ENCODE results near the gene B3GALT6.

The B3GALT6 gene

GRCh38 chr1:1219341-1219740 lies 12.7 kb upstream of the B3GALT6 start:
- no peak for DNase-seq (ENCODE audit: low read depth in 1 of 2, low spot score in 1 of 2)
- H3K27ac ChIP-seq (replicated peaks) = no peak overlapping the region
- TF ChIP-seq CTCF (IDR thresholded peaks at IDR 0.05; ENCODE audit: insufficient read depth, low read length) = no peak
- no peak for TF ChIP-seq POLR2AphosphoS5 (IDR thresholded peaks at IDR 0.05; ENCODE audit: low read depth)
- TF ChIP-seq SPI1 (IDR thresholded peaks at IDR 0.05; ENCODE audit: borderline replicate concordance, low read depth) = no peak
- TF ChIP-seq GABPA (IDR thresholded peaks at IDR 0.05; ENCODE audit: low read depth) = no peak
- TF ChIP-seq REST (IDR thresholded peaks at IDR 0.05; ENCODE audit: insufficient replicate concordance, low read depth) = no peak
- H3K4me3 ChIP-seq (replicated peaks; ENCODE audit: insufficient read depth, low read length) = no peak overlapping the region
- no peaks in the 10 kb centered on the region for H3K27me3 ChIP-seq (ENCODE audit: insufficient read depth, poor library complexity, severe bottlenecking)

GRCh38 chr1:1220197-1220596 lies 11.8 kb upstream of the B3GALT6 start:
- DNase-seq (ENCODE audit: low read depth in 1 of 2, low spot score in 1 of 2) = no peak
- TF ChIP-seq POLR2AphosphoS5 (IDR thresholded peaks at IDR 0.05; ENCODE audit: low read depth) (no peak), CTCF (IDR thresholded peaks at IDR 0.05; ENCODE audit: insufficient read depth, low read length) (no peak)
- Histone ChIP-seq H3K4me3 (replicated peaks; ENCODE audit: insufficient read depth, low read length) (no peak overlapping the region), H3K27ac (replicated peaks) (no peak overlapping the region), H3K27me3 (ENCODE audit: insufficient read depth, poor library complexity, severe bottlenecking) (no peaks in the 10 kb centered on the region)

GRCh38 chr1:1221887-1222574 lies 10.0 kb upstream of the B3GALT6 start:
- H3K27me3 ChIP-seq (ENCODE audit: insufficient read depth, poor library complexity, severe bottlenecking) = no peaks in the 10 kb centered on the region
- DNase-seq (ENCODE audit: low read depth in 1 of 2, low spot score in 1 of 2) = no peak
- H3K4me3 ChIP-seq (replicated peaks; ENCODE audit: insufficient read depth, low read length) = no peak overlapping the region
- no peak overlapping the region for H3K27ac ChIP-seq (replicated peaks)
- TF ChIP-seq REST (IDR thresholded peaks at IDR 0.05; ENCODE audit: insufficient replicate concordance, low read depth) (no peak), SPI1 (IDR thresholded peaks at IDR 0.05; ENCODE audit: borderline replicate concordance, low read depth) (no peak), POLR2AphosphoS5 (IDR thresholded peaks at IDR 0.05; ENCODE audit: low read depth) (no peak), CTCF (IDR thresholded peaks at IDR 0.05; ENCODE audit: insufficient read depth, low read length) (no peak), GABPA (IDR thresholded peaks at IDR 0.05; ENCODE audit: low read depth) (no peak)

Data from HL-60 (cell line).